ENCODE measurements around the gene PIK3C2B.
"Not testable (repeated sequence)": the region's sequence is repeated elsewhere in the genome, so short reads cannot be mapped to it uniquely, and the experiment has no call there.

Gene PIK3C2B

GRCh38 chr1:204506201-204506968, 11.8 kb upstream of the PIK3C2B start:
- FAIRE-seq = peak; percentile 97

DNA sequence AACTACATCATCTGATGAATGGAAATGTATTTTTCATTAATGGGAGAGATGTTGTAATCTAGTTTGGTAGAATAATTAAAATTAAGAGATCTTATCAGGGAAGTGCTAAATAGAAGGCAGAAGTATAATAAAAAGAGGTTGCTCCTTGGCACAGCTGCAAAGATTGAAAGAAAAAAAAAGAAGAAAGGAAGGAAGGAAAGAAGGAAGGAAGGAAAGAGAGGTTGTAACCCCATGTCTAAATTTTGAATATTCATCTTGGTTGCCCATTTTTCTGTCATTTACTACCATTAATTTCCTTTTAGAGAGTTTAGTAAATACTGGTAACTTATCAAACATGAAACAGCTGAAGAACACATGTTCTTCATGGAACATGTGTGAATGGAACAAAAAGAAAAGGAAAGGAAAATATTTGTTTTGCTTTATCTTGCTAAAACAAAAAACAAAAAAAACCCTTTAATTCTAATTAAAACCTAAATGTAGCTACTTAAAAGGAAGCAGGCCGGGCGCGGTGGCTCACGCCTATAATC, 11.1 kb upstream of the PIK3C2B start:
- peak; percentile 11 for FAIRE-seq

DNA sequence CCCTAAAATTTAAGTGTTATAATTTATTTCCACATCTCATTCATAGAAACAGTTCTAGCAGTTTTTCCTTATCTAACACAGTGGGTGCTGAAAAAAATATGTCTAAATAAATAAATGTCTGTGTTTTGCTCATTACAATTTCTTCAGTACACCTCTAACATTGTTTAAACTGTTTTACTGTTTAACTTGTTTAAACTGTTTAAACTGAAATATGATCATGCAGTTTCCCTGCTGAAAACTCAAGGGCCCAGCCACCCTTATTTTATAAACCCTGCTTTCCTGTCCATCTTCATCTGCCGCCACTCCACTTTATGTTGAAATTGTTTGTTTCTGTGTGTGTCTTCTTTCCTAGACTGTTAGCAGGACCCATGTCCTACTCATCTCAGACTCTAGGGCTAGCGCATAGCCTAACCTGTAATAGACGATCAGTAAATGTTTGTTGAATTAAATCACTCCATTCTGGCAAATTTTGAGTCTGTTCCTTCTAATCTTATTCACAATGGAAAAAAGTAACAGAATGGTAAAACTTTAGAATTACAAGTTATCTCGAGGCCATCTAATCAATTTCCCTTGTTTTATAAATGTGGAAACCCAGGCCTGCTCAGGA, 9.4 kb upstream of the PIK3C2B start:
- no peak for FAIRE-seq

GRCh38 chr1:204503122-204503912, 8.7 kb upstream of the PIK3C2B start:
- peak; percentile 96 for FAIRE-seq

GRCh38 chr1:204502241-204502640, 7.6 kb upstream of the PIK3C2B start:
- FAIRE-seq = no peak

DNA sequence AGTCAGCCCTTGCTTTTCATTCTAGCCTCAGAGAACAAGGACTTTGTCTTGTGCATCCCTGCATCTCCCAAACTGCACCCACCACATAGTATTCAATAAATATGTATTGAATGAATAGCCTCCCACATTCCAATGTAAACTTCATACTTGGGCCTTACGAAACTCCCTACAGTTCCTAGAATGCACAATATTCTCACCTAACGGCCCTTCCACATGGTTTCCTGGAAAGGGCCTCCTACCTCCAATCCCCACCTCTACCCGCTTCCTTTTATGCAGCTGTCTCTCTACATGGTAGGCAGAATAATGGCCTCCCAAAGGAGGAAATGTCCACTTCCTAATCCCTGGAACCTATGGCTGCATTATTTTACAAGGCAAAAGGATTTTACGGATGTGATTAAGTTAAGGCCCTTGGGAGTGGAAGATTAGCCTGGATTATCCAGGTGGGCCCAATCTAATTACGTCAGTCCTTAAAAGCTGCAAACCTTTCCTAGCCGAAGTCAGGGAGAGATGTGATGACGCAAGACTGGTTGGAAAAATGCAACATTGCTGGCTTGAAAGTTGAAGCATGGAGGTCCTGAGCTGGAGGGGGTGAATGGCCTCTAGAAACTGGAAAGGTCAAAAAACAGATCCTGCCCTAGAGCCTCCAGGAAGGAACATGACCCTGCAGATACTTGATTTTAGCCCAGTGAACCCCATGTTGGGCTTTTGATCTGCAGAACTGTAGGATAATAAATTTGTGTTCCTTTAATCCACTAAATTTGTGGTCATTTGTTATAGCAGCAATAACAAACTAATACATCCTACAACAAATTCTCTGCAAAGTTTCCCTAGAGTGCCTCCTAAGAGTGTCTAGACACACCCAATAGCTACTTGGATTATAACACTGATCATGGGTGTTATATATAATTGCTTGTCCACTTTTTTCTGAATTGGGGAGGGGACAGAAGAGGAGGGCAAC, 5.2 kb upstream of the PIK3C2B start:
- no peak for FAIRE-seq

DNA sequence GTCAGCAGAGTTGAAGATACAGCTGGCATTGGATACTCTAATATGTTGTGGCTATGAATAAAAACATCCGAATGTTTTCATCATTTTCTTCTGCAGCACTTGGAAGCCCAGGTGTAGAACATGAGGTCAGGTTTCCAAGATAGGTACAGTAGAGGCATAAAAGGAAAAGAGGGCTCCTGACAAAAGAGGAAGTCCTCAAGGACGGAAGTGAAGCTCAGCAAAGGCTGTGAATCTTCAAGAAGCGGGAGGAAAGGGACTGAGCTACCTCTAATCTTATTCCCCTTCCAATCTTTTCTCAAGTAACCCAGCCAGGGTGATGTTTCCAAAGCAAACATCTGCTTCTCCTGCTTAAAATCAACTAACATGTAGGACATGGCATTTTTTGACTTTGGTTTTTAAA, 4.4 kb upstream of the PIK3C2B start:
- FAIRE-seq = no peak

- FAIRE-seq = no peak
Measured at GRCh38 chr1:204495777-204496176, 1.2 kb upstream of the PIK3C2B start.

GRCh38 chr1:204495078-204495753, 611 bp upstream of the PIK3C2B start:
- no peak for FAIRE-seq

- FAIRE-seq = no peak
Measured at GRCh38 chr1:204493984-204494280, 673 bp downstream of the PIK3C2B start.

DNA sequence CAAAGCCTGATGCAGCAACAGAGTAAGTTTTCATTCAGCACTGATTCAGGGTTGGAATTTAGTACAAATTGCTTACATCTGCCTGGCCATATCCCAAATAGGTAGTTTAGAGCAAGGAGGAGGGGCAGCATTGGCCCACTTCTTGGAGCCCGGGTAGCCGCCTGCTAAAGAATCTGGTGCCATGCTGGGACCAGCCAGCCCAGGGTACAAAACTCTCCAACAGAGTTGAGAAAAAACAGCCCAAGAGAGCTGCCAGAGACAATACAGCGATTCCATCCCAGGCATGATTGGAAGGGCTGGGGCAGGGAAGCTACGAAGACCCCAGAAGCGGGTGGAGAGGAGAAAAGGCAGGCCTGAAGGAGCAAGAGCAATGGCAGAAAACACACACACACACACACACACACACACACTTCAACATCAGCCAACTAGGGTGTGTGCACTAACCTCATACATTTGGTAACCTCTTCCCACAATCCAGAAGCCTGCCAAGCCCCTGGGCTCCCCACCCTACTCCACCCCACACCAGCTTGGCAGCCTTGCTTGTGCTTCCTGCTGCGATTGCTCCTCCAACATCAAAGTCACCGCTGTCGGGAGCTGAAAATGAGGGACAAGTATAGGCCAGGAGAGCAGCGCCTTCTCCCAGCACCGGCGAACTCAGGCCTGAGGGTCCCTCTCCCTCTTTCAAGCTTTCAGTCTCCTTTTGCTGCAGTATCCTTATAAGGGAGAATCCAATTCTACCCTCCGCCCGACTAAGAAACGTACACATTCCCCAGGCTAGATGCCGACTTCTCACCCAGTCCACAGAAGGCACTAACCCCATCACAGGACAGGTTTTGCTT, 1.2 kb downstream of the PIK3C2B start:
- no peak for FAIRE-seq

GRCh38 chr1:204491655-204492054, 3.0 kb downstream of the PIK3C2B start:
- FAIRE-seq = no peak

DNA sequence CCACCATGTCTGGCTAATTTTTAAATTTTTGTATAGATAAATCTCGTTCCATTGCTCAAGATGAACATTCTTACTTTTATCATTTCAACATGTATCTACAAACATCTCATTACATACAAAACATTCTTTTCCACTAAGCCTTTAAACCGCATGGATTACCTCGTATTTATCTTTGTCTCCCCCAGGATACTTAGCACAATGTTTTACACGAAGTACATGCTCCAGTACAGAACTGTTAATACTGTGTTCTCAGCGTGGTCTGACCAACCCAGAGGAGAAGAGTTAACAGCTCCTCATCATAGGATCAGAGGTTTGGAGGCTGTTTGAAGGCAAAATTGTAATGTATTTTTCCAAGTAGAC, 7.4 kb downstream of the PIK3C2B start:
- no peak for FAIRE-seq

GRCh38 chr1:204486513-204487255, 7.9 kb downstream of the PIK3C2B start:
- FAIRE-seq = not testable (repeated sequence)

- FAIRE-seq = no peak
Measured at GRCh38 chr1:204483791-204484190, 10.8 kb downstream of the PIK3C2B start.

DNA sequence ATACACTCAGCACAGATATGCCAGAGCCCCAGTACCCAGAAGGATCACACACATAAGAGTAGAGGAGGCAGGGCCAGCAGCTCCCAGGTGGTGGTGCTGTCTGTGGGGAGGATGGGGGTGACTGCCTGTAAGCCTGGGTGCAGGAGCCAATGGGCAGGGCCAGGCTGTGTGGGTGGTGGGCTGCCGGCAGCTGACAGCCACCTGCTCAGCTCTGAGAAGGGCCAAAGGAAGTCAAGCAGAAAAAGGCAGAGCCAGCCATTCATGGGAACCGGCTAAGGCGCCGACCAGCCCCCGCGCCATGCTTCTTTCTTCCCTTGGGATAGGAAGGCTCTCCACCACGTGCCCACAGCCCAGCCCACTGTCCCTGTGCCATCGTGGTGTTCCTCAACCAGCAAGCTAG, 14.1 kb downstream of the PIK3C2B start:
- no peak for FAIRE-seq

DNA sequence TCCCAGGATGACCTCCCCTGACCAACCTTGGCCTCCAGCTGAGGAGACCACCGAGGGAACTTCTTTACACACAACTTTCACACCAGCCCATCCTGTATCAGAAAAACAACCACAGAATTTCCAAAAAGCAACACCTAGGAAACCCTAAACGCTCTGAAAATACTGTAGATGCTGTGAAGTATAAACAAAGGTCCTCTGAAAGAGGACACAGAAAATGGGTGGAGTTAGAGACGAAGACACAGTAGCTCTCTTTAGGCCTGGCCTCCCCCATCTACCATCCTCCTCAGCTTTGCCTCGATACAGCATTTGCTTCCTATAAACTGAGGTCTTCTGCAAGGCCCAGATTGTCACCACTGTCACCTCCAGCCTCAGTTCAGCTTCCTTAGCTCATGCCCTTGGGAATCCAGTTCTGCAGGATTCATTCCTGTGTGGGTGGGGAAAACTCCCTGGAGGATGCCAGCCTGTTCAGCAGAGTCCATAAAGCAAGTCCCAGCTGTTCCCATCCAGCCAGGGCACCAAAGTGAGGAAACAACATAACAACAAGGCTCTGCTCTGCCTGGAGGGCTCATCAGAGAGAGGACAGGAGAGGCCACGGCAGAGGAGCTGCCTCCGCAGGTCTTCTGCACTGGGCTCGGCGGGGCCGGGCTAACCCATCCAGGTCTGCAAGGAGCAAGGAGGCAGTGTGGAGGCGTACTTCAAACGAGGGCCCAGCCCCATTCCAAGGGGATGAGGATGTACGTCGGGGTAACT, 15.0 kb downstream of the PIK3C2B start:
- FAIRE-seq = no peak

DNA sequence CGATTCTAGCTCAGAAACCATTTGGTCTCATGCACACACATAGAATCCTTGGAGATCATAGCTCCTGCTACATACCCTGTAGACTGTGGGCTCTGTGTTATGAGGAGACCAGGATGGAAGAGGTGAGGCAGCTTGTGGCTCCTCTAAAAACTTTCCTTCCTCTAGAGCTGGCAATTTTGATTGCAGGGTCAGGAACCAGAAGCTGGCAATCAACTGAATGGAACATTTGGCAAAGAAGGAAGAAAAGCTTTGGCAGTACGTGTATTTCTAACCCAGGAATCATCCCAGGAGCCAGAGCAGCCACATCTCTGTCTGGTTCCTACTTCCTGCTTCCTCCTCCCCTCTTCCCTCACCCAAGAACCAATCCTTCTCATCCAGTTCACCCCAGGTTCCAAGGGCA, 15.7 kb downstream of the PIK3C2B start:
- no peak for FAIRE-seq

GRCh38 chr1:204478172-204478899, 16.3 kb downstream of the PIK3C2B start:
- no peak for FAIRE-seq
